HEK293 (cell line): ENCODE results near the gene KCNQ2.

Experiments used
- CTCF ChIA-PET: fragments of 350-600 bp; formaldehyde crosslinking; extraction: SDS; loops from one replicate; lab custom pipeline; 2021; ENCODE audit warnings: antibody characterized with exemption; lab: Yijun Ruan, JAX
- POLR2A ChIA-PET: fragments of 300-600 bp; formaldehyde crosslinking; extraction: SDS; loops from one replicate; lab custom pipeline; 2020; ENCODE audit warnings: antibody characterized with exemption, inconsistent platforms; lab: Yijun Ruan, JAX
- H3K27ac ChIP-seq: fragments of 200-500 bp; sonication (Bioruptor generic); 2 replicates; pipeline ENCODE4 v1.5.1; 2014; ENCODE audit warnings: low read depth, low read length, control low read depth, inconsistent platforms; ENCODE audit errors: extremely low read depth
- H3K36me3 ChIP-seq, 2 experiments: fragments of 200-500 bp in 1 of 2; sonication (Bioruptor generic) in 1 of 2; 1 replicate in 1 of 2; 2 replicates in 1 of 2; pipeline ENCODE4 v1.5.1; 2014 to 2017; ENCODE audit warnings: inconsistent platforms in 2 of 2, low read length in 2 of 2; ENCODE audit not compliant: control insufficient read depth in 2 of 2, insufficient read depth in 1 of 2
- H3K4me1 ChIP-seq: fragments of 200-500 bp; sonication (Bioruptor generic); 2 replicates; pipeline ENCODE4 v1.5.1; 2014; ENCODE audit warnings: mild to moderate bottlenecking, low read length, inconsistent platforms; ENCODE audit not compliant: control insufficient read depth, insufficient read depth
- H3K4me3 ChIP-seq: 2 replicates; pipeline ENCODE4 v1.5.1; 2011; ENCODE audit warnings: low read depth, mild to moderate bottlenecking, control low read depth, low read length, moderate library complexity
- H3K9me3 ChIP-seq: fragments of 200-500 bp; sonication (Bioruptor generic); 2 replicates; pipeline ENCODE4 v1.5.1; 2014; ENCODE audit warnings: low read depth, low read length, inconsistent platforms; ENCODE audit not compliant: control insufficient read depth, insufficient read depth
- AEBP2 ChIP-seq: fragments of 450-650 bp; formaldehyde crosslinking; IDR thresholded peaks from 2 replicates; pipeline ENCODE4 v1.5.1; 2016; ENCODE audit warnings: missing biosample characterization, missing genetic modification characterization, borderline replicate concordance
- HOXD13 ChIP-seq: sonication (generic); formaldehyde crosslinking; IDR thresholded peaks from 2 replicates; pipeline ENCODE4 v1.8.0; 2022; ENCODE audit warnings: missing genetic modification reagents, borderline replicate concordance
- KLF7 ChIP-seq: fragments of 450-650 bp; formaldehyde crosslinking; IDR thresholded peaks from 2 replicates; pipeline ENCODE4 v1.5.1; 2016; ENCODE audit warnings: missing biosample characterization, missing genetic modification characterization, borderline replicate concordance
- MEIS1 ChIP-seq: sonication (generic); formaldehyde crosslinking; IDR thresholded peaks from 2 replicates; pipeline ENCODE4 v1.8.1; 2022; ENCODE audit warnings: missing genetic modification reagents, mild to moderate bottlenecking, borderline replicate concordance
- PATZ1 ChIP-seq: fragments of 450-650 bp; formaldehyde crosslinking; IDR thresholded peaks from 2 replicates; pipeline ENCODE4 v1.5.1; 2016; ENCODE audit warnings: missing biosample characterization, missing genetic modification characterization
- PRDM6 ChIP-seq: fragments of 450-650 bp; formaldehyde crosslinking; IDR thresholded peaks from 2 replicates; pipeline ENCODE4 v1.5.1; 2017; ENCODE audit warnings: missing biosample characterization, missing genetic modification characterization
- TRIM28 ChIP-seq: IDR thresholded peaks from 2 replicates; pipeline ENCODE4 v1.6.1; 2011; ENCODE audit warnings: low read length, control low read depth, borderline replicate concordance
- ZBTB17 ChIP-seq: fragments of 450-650 bp; formaldehyde crosslinking; IDR thresholded peaks from 2 replicates; pipeline ENCODE4 v1.5.1; 2016; ENCODE audit warnings: missing biosample characterization, missing genetic modification characterization
- ZBTB20 ChIP-seq: fragments of 450-650 bp; formaldehyde crosslinking; IDR thresholded peaks from 2 replicates; pipeline ENCODE4 v1.5.1; 2016; ENCODE audit warnings: missing biosample characterization, missing genetic modification characterization
- ZBTB26 ChIP-seq: fragments of 450-650 bp; formaldehyde crosslinking; optimal IDR thresholded peaks from 2 replicates; pipeline ENCODE3; 2016; ENCODE audit warnings: missing biosample characterization, mild to moderate bottlenecking, missing genetic modification characterization
- ZBTB7A ChIP-seq: fragments of 450-650 bp; formaldehyde crosslinking; IDR thresholded peaks from 2 replicates; pipeline ENCODE4 v1.5.1; 2016; ENCODE audit warnings: low read depth, missing biosample characterization, missing genetic modification characterization
- ZNF138 ChIP-seq: fragments of 450-650 bp; formaldehyde crosslinking; IDR thresholded peaks from 2 replicates; pipeline ENCODE4 v1.5.1; 2016; ENCODE audit warnings: missing biosample characterization, missing genetic modification characterization, borderline replicate concordance
- ZNF16 ChIP-seq: fragments of 450-650 bp; formaldehyde crosslinking; IDR thresholded peaks from 2 replicates; pipeline ENCODE4 v1.5.1; 2016; ENCODE audit warnings: low read depth, missing biosample characterization, missing genetic modification characterization
- ZNF174 ChIP-seq: fragments of 450-650 bp; formaldehyde crosslinking; IDR thresholded peaks from 2 replicates; pipeline ENCODE4 v1.5.0; 2017; ENCODE audit warnings: missing biosample characterization, mild to moderate bottlenecking, missing genetic modification characterization
- ZNF184 ChIP-seq: fragments of 450-650 bp; IDR thresholded peaks from 2 replicates; pipeline ENCODE4 v1.5.1; 2018; ENCODE audit warnings: missing biosample characterization, mild to moderate bottlenecking, missing genetic modification characterization
- ZNF2 ChIP-seq: fragments of 450-650 bp; formaldehyde crosslinking; IDR thresholded peaks from 2 replicates; pipeline ENCODE4 v1.5.1; 2016; ENCODE audit warnings: missing biosample characterization, missing genetic modification characterization
- ZNF211 ChIP-seq: fragments of 450-650 bp; formaldehyde crosslinking; IDR thresholded peaks from 2 replicates; pipeline ENCODE4 v1.5.1; 2016; ENCODE audit warnings: low read depth, missing biosample characterization, missing genetic modification characterization
- ZNF221 ChIP-seq: fragments of 450-650 bp; formaldehyde crosslinking; IDR thresholded peaks from 2 replicates; pipeline ENCODE4 v1.5.1; 2017; ENCODE audit warnings: missing biosample characterization, missing genetic modification characterization, borderline replicate concordance
- ZNF223 ChIP-seq: fragments of 450-650 bp; formaldehyde crosslinking; IDR thresholded peaks from 2 replicates; pipeline ENCODE4 v1.5.1; 2016; ENCODE audit warnings: missing biosample characterization, missing genetic modification characterization
- ZNF239 ChIP-seq: fragments of 450-650 bp; formaldehyde crosslinking; IDR thresholded peaks from 2 replicates; pipeline ENCODE4 v1.5.1; 2016; ENCODE audit warnings: missing biosample characterization, missing genetic modification characterization
- ZNF302 ChIP-seq: fragments of 450-650 bp; formaldehyde crosslinking; IDR thresholded peaks from 2 replicates; pipeline ENCODE4 v1.5.1; 2016; ENCODE audit warnings: missing biosample characterization, missing genetic modification characterization, low read depth
- ZNF335 ChIP-seq: fragments of 450-650 bp; formaldehyde crosslinking; conservative IDR thresholded peaks from 2 replicates; pipeline ENCODE4 v1.5.1; 2016; ENCODE audit warnings: missing biosample characterization, missing genetic modification characterization
- ZNF394 ChIP-seq: fragments of 450-650 bp; formaldehyde crosslinking; IDR thresholded peaks from 2 replicates; pipeline ENCODE4 v1.5.1; 2016; ENCODE audit warnings: missing biosample characterization, missing genetic modification characterization, mild to moderate bottlenecking, moderate library complexity, borderline replicate concordance
- ZNF529 ChIP-seq: fragments of 450-650 bp; formaldehyde crosslinking; IDR thresholded peaks from 2 replicates; pipeline ENCODE4 v1.5.1; 2017; ENCODE audit warnings: missing genetic modification characterization, missing biosample characterization; ENCODE audit not compliant: insufficient replicate concordance
- ZNF530 ChIP-seq: fragments of 450-650 bp; formaldehyde crosslinking; IDR thresholded peaks from 2 replicates; pipeline ENCODE4 v1.5.1; 2016; ENCODE audit warnings: low read depth, missing biosample characterization, missing genetic modification characterization
- ZNF658 ChIP-seq: fragments of 450-650 bp; formaldehyde crosslinking; IDR thresholded peaks from 2 replicates; pipeline ENCODE4; 2016; ENCODE audit warnings: missing biosample characterization, missing genetic modification characterization
- ZNF692 ChIP-seq: fragments of 450-650 bp; formaldehyde crosslinking; IDR thresholded peaks from 2 replicates; pipeline ENCODE4 v1.5.1; 2016; ENCODE audit warnings: missing biosample characterization, missing genetic modification characterization

Gene KCNQ2

GRCh38 chr20:63360850-63361518, 111.5 kb downstream of the KCNQ2 start, which contains the start of gene CHRNA4 (continued):
- TF ChIP-seq ZNF658, result no peak
- no peak for TF ChIP-seq ZBTB17 (tag by site-specific recombination)
- no peak for TF ChIP-seq TRIM28
- TF ChIP-seq ZBTB26 (tag by site-specific recombination), result peak; percentile 79

- H3K27ac ChIP-seq, result no peak overlapping the region
- H3K36me3 ChIP-seq, result no peaks in the 10 kb centered on the region
- no peak overlapping the region for H3K4me3 ChIP-seq
- no peaks in the 10 kb centered on the region for H3K9me3 ChIP-seq
- ChIA-PET CTCF (interaction anchor here (0.8 kb wide), 1 partner anchor 21 kb away, joined by 3 read pairs; no protein-coding TSS in a partner anchor), POLR2A (no interaction called here)
- no peaks in the 10 kb centered on the region for H3K4me1 ChIP-seq
- no peak for TF ChIP-seq ZNF184 (tag by site-specific recombination)
- TF ChIP-seq MEIS1 (CRISPR knock-in tag), result no peak
- no peak for TF ChIP-seq ZBTB7A (tag by site-specific recombination)
- no peak for TF ChIP-seq KLF7
- TF ChIP-seq ZNF302 (tag by site-specific recombination), result no peak
- TF ChIP-seq ZNF211 (tag by site-specific recombination), result no peak
- TF ChIP-seq ZNF335 (tag by site-specific recombination), result peak; percentile 37; the same call in 1 of the 2 replicates
- TF ChIP-seq ZNF394 (tag by site-specific recombination), result no peak
- no peak for TF ChIP-seq AEBP2
- TF ChIP-seq ZNF530 (tag by site-specific recombination), result no peak
- no peak for TF ChIP-seq ZNF529
- 0 out of 2 replicates have a peak, but pooled peaks have one; percentile 42 for TF ChIP-seq ZNF692
- TF ChIP-seq ZNF221, result no peak
- TF ChIP-seq ZNF239 (tag by site-specific recombination), result no peak
- TF ChIP-seq ZNF223, result no peak
- no peak for TF ChIP-seq ZNF16 (tag by site-specific recombination)
- no peak for TF ChIP-seq ZNF2 (tag by site-specific recombination)
- no peak for TF ChIP-seq ZNF174 (tag by site-specific recombination)
- no peak for TF ChIP-seq HOXD13 (CRISPR knock-in tag)
- TF ChIP-seq ZBTB20 (tag by site-specific recombination), result 0 out of 2 replicates have a peak, but pooled peaks have one; percentile 21
- TF ChIP-seq PATZ1 (tag by site-specific recombination), result no peak
- no peak for TF ChIP-seq ZNF138
- no peak for TF ChIP-seq PRDM6 (tag by site-specific recombination)
Measured at GRCh38 chr20:63359937-63360849, 112.3 kb downstream of the KCNQ2 start.
